ENCODE data around the gene B4GALNT4. TPM values are rescaled to one million over a fixed set of nuclear protein-coding genes. Genes with fewer than 3 reads are reported as not detected.

Gene B4GALNT4
- total and polyA plus RNA-seq, 2 of the 13 experiments (the other 11 are each of a cell fraction or from before 2014, with no cell fraction given): 30.5 to 50.1 TPM

DNA sequence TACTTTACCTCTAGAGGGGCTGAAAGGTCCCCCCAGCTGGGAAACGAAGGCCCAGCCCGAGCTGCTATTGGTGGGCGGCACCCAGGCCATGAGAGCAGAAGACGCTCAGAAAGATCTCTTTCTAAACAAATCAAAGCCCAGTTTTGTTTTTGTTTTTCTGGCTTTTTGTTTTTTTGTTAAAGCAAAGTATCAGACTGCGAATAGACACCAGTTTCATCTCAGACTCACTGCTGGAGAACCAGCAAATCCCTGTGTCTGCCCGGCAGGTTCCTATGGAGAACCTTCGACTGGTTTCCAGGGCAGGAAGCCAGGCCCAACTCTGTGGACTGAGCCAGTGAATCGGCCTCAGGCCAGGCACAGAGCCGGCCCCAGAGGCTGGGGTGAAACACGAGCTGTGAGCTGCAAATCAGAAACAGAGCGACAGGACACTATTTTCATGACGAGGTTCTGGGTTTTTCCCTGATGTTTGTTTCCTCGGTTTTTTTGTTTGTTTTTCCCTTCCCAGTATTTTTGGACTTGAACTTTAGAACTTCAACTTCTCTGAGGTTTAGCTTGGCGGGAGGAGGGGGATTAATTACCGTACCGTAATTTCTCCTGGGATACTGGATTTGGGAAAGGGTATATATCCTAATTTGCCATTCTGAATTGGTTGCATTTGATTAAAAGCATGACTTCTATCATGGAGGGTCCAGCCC is 16.0 kb upstream of the B4GALNT4 start (continued):
- no peak for TF ChIP-seq PAX8 (CRISPR knock-in tag; IDR thresholded peaks at IDR 0.05; ENCODE audit: borderline replicate concordance)
- TF ChIP-seq ZNF205 (CRISPR knock-in tag; IDR thresholded peaks at IDR 0.05): peak; percentile 67
- TF ChIP-seq ZNF510 (CRISPR knock-in tag; IDR thresholded peaks at IDR 0.05; ENCODE audit: low read depth): 0 out of 2 replicates have a peak, but pooled peaks have one; percentile 17
- peak; percentile 15; the same call in 1 of the 2 replicates for TF ChIP-seq NR2C2 (CRISPR knock-in tag; IDR thresholded peaks at IDR 0.05; ENCODE audit: borderline replicate concordance)
- no peak for TF ChIP-seq CBX1 (IDR thresholded peaks at IDR 0.05; ENCODE audit: low read depth)
- peak; percentile 63; the same call in 1 of the 2 replicates for TF ChIP-seq PATZ1 (CRISPR knock-in tag; IDR thresholded peaks at IDR 0.05)
- peak; percentile 55; the same call in 1 of the 2 replicates for TF ChIP-seq ATF2 (CRISPR knock-in tag; IDR thresholded peaks at IDR 0.05)
- TF ChIP-seq KDM2A (CRISPR knock-in tag; IDR thresholded peaks at IDR 0.05; ENCODE audit: borderline replicate concordance, low read depth): peak; percentile 71; the same call in 1 of the 2 replicates
- peak; percentile 96 for TF ChIP-seq GZF1 (CRISPR knock-in tag; IDR thresholded peaks at IDR 0.05)
- TF ChIP-seq ZFP1 (CRISPR knock-in tag; IDR thresholded peaks at IDR 0.05): 0 out of 2 replicates have a peak, but pooled peaks have one; percentile 28
- TF ChIP-seq ZNF816 (CRISPR knock-in tag; IDR thresholded peaks at IDR 0.05; ENCODE audit: borderline replicate concordance): peak; percentile 71; the same call in 1 of the 2 replicates
- TF ChIP-seq FOXA3 (CRISPR knock-in tag; IDR thresholded peaks at IDR 0.05): peak; percentile 75
- TF ChIP-seq PPARG (CRISPR knock-in tag; conservative IDR thresholded peaks at IDR 0.05): peak; percentile 53; the same call in 1 of the 2 replicates
- no peak for TF ChIP-seq FOXA1 (IDR thresholded peaks at IDR 0.05)
- TF ChIP-seq FOXA1 (CRISPR knock-in tag; IDR thresholded peaks at IDR 0.05): peak; percentile 30; the same call in 1 of the 2 replicates
- peak; percentile 58; the same call in 1 of the 2 replicates for TF ChIP-seq KLF6 (CRISPR knock-in tag; IDR thresholded peaks at IDR 0.05)
- peak; percentile 32; the same call in 1 of the 2 replicates for TF ChIP-seq ZNF292 (CRISPR knock-in tag; IDR thresholded peaks at IDR 0.05; ENCODE audit: borderline replicate concordance, low read depth)
- no peak for TF ChIP-seq CSRNP1 (CRISPR knock-in tag; IDR thresholded peaks at IDR 0.05)
- TF ChIP-seq RCOR2 (CRISPR knock-in tag; IDR thresholded peaks at IDR 0.05): 0 out of 2 replicates have a peak, but pooled peaks have one; percentile 21
- TF ChIP-seq SP4 (CRISPR knock-in tag; IDR thresholded peaks at IDR 0.05): peak; percentile 60
- TF ChIP-seq ZNF670 (CRISPR knock-in tag; IDR thresholded peaks at IDR 0.05; ENCODE audit: borderline replicate concordance): peak; percentile 73; the same call in 1 of the 2 replicates
- TF ChIP-seq ZNF382 (CRISPR knock-in tag; IDR thresholded peaks at IDR 0.05; ENCODE audit: borderline replicate concordance): no peak
- peak; percentile 88 for TF ChIP-seq NCOR1 (IDR thresholded peaks at IDR 0.05; ENCODE audit: borderline replicate concordance, low read length)
- peak; percentile 80 for TF ChIP-seq NFKBIZ (CRISPR knock-in tag; IDR thresholded peaks at IDR 0.05)
- peak; percentile 46; the same call in 1 of the 2 replicates for TF ChIP-seq ZNF317 (CRISPR knock-in tag; IDR thresholded peaks at IDR 0.05)
- peak; percentile 59 for TF ChIP-seq HDAC2 (CRISPR knock-in tag; IDR thresholded peaks at IDR 0.05)
- peak; percentile 36 for TF ChIP-seq TEAD3 (CRISPR knock-in tag; optimal IDR thresholded peaks at IDR 0.05; ENCODE audit: borderline replicate concordance)
